Fibroblast of the conjunctiva (primary cell): ENCODE measurements around the gene APOBEC3A.
"Not testable (repeated sequence)": the region's sequence is repeated elsewhere in the genome, so short reads cannot be mapped to it uniquely, and the experiment has no call there.

Experiments used
- DNase-seq: peaks from one replicate; pipeline ENCODE4 v3.0.0-alpha.2; 2010; ENCODE audit warnings: low read depth

APOBEC3A gene

GRCh38 chr22:38943201-38943600 is 14.2 kb upstream of the APOBEC3A start:
- DNase-seq = no peak

GRCh38 chr22:38943882-38944281 is 13.5 kb upstream of the APOBEC3A start:
- DNase-seq = no peak

- no peak for DNase-seq
Measured at GRCh38 chr22:38944653-38945052, 12.8 kb upstream of the APOBEC3A start.

- DNase-seq = not testable (repeated sequence)
Measured at GRCh38 chr22:38945706-38946338, 11.6 kb upstream of the APOBEC3A start.

- DNase-seq = no peak
Measured at GRCh38 chr22:38946771-38947170, 10.6 kb upstream of the APOBEC3A start.

- no peak for DNase-seq
Measured at GRCh38 chr22:38947321-38948140, 9.9 kb upstream of the APOBEC3A start.

GRCh38 chr22:38948181-38948940 is 9.0 kb upstream of the APOBEC3A start:
- DNase-seq = no peak

- DNase-seq = no peak
Measured at GRCh38 chr22:38949889-38950405, 7.5 kb upstream of the APOBEC3A start.

GRCh38 chr22:38950527-38951295 is 6.7 kb upstream of the APOBEC3A start:
- no peak for DNase-seq

- DNase-seq = no peak
Measured at GRCh38 chr22:38951734-38952133, 5.7 kb upstream of the APOBEC3A start.

- DNase-seq = no peak
Measured at GRCh38 chr22:38952281-38952993, 5.0 kb upstream of the APOBEC3A start.

- DNase-seq = no peak
Measured at GRCh38 chr22:38953091-38953490, 4.3 kb upstream of the APOBEC3A start.

- no peak for DNase-seq
Measured at GRCh38 chr22:38953577-38954413, 3.6 kb upstream of the APOBEC3A start.

- no peak for DNase-seq
Measured at GRCh38 chr22:38954414-38955043, 2.9 kb upstream of the APOBEC3A start.

GRCh38 chr22:38955250-38955905 is 2.0 kb upstream of the APOBEC3A start:
- DNase-seq = no peak

GRCh38 chr22:38955926-38956325 is 1.5 kb upstream of the APOBEC3A start:
- no peak for DNase-seq

- no peak for DNase-seq
Measured at GRCh38 chr22:38956551-38956950, 858 bp upstream of the APOBEC3A start.

- DNase-seq = no peak
Measured at GRCh38 chr22:38957808-38958650, 620 bp downstream of the APOBEC3A start.
